NCI-H128 (cell line): ENCODE data around the gene APOO.
"Not testable (repeated sequence)": the region's sequence is repeated elsewhere in the genome, so short reads cannot be mapped to it uniquely, and the experiment has no call there.

Experiments
- DNase-seq: peaks from one replicate; lab custom pipeline; 2025; ENCODE audit not compliant: unreplicated experiment; lab: John Stamatoyannopoulos, UW

APOO gene

DNA sequence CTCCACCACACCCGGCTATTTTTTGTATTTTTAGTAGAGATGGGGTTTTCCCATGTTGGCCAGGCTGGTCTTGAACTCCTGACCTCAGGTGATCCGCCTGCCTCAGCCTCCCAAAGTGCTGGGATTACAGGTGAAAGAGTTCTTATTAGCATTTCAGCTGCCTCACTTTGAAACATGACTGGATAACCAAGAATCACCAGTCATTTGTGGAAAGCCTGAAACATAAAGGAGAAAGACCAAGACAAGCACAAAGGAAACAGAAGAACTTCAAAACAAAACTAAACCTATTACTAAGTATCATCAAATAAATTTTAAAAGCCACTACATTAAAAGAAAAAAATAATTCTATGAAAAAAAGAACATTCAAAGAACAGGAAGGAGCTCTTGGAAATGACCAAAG lies 45.8 kb downstream of the APOO start:
- DNase-seq: not testable (repeated sequence)

DNA sequence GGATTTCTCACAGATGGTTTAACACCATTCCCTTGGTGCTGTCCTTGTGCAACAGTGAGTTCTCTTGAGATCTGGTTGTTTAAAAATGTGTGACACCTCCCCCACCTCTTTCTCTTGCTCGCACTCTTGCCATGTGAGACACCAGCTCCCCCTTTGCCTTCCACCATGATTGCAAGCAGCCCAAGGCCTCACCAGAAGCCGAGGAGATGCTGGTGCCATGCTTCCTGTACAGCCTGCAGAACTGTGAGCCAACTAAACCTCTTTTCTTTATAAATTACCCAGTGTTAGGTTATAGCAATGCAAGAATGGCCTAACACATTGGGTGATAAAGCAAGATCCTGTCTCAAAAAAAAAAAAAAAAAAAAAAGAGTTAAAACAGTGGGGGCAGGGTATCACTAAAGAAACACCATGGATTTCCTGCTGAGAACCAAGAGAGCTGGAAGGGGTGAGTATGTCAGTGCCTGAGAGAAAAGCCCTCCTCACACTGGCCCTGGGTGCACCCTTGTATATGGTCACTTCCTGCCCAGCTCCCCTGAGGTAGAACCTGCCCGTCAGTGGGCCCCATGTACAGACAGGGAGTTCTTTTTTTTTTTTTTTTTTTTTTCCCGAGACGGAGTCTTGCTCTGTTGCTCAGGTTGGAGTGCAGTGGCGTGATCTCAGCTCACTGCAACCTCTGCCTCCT lies 46.4 kb downstream of the APOO start:
- DNase-seq: no peak

DNA sequence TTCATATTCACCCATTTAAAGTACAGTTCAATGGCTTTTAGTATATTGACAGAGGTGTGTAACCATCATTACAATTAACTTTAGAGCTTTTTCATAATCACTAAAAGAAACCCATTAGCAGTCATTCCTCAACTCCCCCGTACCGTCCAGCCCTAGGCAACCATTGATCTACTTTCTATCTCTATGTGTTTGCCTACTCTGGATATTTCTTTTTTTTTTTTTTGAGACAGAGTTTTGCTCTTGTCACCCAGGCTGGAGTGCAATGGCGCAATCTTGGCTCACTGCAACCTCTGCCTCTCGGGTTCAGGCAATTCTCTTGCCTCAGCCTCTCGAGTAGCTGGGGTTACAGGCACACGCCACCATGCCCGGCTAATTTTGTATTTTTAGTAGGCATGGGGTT lies 48.5 kb downstream of the APOO start:
- not testable (repeated sequence) for DNase-seq

DNA sequence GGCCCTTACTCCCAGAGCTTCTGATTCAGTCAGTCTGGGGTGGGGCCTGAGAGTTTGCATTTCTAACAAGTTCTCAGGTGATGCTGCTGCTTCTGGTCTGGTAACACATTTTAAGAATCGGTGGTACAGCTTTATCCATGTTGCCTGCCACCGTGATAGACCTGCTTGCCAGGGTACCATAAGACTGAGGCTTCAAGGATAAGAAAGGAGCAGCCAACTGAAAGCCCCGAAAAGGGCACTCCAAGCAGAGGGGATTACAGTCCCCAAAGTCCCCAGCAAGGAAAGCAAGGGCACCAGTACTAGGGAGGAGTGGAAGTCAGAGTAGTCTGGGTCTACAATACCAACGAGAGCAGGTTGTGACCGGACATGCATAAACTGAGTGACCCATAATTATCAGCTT lies 49.8 kb downstream of the APOO start:
- no peak for DNase-seq

DNA sequence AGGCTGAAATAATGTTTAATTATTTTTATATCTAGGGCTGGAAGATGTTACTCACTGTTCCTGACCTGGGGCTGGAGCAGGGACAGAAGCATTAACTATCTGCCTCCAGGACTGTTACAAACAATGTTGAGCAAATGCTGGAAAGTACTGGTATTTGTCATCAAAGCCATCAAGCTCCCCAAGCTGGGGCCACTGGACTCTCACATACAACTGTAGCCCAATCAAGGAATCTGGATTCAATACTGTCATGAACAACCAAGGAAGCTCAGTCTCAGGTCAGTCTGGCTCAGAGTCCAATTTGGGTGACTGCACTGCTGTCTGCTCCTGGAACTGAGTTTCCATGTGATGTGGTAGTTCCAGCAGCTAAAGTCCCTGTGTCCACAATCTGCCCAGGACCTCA lies 50.4 kb downstream of the APOO start:
- no peak for DNase-seq

DNA sequence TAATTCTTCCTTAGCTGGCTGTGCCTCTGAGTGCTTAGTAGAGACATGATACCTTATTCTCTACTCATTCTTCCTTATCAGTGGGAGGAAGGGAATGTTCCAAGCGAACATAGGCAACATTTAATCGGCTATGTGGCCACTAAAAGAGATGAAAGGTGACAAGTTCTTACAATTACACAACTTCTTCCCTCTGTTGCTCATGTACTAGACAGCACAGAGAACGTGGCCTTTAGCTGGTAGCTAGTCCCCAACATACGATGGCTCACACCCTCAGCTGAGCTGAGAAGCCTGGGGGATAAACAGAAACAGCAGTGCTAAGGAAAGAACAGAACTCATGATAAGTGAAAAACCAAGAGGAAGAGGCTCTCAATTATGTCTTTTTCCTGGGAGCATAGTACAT lies 52.2 kb downstream of the APOO start:
- no peak for DNase-seq

DNA sequence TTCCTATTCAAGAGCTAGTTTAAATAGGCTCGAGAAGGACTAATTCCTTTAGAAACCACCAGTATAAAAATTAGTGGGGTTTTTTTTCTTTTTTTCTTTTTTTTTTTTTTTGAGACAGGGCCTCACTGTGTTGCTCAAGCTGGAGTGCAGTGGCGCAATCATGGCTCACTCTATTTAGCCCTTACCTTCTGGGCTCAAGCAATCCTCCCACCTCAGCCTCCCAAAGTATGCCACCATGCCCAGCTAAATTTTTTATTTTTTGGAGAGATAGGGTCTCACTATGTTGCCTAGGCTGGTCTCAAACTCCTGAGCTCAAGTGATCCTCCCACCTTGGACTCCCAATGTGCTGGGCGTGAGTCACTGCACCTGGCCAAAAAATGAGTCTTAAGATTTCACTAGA lies 52.8 kb downstream of the APOO start:
- no peak for DNase-seq

DNA sequence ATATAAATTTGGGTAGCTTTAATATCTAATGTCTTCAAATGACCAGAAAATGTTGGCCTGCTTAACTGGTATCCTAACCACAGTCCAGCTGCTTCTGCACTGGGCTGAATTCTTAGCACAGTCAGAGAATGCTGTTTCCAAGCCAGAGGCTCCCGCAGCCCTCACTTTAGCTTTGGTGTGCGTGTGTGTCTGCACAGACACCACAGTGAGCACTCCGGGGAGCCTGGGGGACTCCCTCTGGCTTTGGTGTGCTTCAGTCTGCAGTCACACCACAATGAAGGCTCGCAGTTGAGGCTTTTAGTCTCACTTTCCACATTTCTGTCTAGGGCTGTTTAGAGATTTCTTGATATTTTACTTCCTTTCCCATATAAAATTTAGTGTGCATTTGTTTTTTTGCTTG lies 53.6 kb downstream of the APOO start:
- DNase-seq: no peak

DNA sequence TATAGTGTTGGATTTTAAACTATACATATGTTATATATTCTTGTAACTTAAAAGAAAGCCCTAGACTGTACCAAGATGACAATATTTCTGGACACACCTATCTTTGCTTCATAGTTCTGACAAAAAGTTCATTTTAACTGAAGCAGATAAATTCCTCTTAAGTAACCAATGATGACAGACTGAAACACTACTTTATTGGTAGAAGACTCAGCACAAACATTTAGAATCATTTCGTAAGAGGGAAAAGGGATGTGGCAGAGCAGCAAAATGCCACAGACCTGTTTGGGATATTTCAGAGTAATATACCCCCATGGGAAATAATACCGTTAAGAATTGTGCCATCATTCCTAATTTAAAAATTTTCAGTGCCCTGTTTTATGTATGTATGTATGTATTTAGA lies 56.2 kb downstream of the APOO start:
- DNase-seq: no peak

DNA sequence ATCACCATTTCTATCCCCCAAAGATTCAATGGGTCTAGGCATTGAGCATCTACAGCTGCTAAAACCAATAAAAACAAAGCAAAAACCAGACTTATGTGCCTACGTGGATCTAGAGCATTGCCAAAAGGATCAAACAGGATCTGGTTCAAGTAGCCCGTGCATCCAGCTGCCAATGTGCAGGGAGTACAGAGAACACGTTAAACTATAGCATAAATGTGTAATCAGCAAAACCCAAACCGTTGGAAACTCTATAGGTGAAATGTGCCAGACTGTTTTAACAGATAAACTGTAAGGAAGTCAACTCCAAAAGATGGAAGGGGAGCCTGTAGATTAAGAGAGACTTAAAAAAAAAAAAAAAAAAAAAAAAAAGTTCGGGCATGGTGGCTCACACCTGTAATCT lies 58.5 kb downstream of the APOO start:
- DNase-seq: no peak

DNA sequence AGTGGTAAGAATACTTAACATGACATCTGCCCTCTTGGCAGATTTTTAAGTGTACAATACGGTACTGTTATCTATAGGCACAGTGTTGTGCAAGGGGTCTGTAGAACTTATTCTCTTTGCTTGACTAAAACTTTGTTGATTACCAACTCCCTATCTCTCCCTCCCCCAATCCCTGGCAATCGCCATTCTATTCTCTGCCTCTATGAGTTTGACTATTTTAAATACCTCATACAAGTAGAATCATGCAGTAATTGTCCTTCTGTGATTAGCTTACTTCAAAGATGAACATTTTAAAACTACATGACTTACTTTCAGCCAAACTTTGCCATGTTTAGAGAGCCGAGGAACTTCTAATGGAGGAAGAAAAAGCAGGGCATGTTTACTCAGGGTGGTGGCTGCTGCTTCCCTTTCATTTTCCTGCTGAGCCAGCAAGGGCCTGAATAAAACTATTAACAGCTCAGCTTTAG lies 62.4 kb downstream of the APOO start:
- DNase-seq: no peak

DNA sequence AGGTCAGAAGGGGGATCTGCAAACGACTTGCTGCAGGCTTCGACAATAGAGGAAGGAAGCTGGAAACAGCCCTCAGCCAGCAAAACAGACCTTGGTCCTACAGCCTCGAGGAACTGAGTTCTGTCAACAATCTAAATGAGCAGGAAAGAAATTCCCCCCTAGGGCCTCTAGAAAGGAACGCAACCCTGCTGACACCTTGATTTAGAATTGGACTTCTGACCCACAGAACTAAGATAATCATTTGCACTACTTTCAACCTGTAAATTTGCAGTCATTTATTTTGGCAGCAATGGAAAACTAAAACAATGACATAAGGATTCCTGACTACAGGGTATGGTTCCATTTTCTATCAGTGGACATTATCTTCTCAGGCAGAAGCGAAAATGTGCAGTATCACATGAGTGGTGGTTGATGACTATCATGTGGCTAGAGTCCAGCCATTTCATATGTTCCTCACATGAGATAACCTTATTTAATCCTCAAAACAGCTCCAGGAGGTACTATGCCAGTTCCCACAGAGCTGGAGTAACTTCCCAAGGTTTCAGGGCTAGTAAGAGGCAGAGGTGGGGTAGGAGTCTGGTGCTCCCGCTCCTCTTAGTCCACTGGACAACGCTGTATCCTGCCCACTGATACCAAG lies 63.1 kb downstream of the APOO start:
- DNase-seq: no peak

DNA sequence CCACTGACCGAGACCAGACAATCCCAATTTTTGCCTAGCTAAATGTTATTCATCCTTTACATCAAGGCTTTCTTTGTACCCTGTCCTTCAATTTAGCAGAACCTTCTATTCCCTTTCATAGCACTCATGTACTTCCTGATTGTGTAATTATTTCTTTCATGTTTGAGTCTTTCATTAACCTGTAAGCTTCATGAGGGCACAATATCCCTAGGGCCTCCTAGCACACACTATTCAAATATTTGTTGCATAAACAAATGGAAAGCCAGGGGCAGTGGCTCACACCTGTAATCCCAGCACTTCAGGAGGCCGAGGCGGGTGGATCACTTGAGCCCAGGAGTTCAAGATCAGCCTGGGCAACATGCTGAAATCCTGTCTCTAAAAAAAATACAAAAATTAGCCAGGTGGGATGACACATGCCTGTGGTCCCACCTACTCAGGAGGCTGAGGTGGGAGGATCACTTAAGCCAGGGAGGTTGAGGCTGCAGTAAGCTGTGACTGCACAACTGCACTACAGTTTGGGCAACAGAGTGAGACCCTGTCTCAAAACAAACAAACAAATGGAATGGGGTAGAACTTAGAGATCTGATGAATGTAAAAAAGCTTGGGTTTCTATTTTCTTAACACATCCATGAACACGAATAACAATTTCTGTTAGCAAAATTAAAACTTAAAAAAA lies 65.8 kb downstream of the APOO start:
- DNase-seq: no peak

DNA sequence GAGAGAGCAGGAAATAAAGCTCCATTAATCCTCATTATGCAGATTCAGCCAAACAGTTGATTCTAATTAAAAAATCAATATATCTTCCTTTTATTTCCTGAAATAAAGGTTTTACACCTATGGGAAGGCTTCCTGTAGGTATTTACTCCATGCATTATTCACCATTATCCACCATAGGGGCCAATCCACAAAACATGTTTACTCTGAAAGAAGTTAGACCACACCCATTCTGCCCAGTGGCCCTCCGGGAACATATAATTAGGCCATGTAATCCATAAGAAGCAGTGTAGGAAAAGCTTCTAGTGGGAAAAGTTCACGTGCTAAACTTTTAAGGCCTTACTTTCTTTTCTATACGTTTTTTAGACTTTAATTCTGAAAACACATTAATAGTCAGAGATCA lies 67.1 kb downstream of the APOO start:
- DNase-seq: no peak

DNA sequence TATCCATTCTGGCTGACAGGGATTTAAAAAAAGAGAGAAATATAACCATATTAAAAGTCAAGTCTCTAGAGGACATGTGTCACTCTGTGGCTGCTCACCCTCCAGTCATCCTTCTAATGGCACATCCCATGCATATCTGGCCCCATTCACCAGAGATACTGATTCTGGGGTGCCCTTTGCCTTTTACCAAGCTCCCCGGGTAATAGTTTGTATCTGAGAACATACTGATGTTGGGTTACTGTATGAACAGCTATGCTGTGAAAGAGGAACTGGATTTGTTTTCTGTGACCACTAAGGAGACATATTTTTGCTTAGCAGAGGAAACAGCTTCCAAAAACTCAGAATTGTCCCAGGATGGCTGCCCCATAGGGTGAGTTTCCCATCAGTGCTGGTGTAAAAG lies 68.8 kb downstream of the APOO start:
- DNase-seq: no peak

DNA sequence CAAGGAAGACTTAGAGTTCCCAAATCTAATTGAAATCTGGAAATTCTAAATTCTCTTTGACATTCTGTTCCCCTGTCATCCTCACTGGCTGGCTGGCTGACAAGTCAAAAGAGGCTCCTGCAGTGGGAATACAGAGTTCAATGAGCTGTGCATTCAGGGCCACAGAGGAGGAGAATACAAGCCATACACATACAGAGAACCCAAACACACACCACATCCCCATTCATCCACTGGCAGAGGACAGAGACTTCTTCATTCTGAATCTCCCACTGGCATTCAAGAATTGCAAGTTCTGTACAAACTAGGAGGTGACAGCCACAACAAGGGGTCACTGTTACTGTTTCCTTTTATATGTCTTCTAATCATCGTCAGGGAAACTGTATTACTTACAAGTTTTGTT lies 75.0 kb downstream of the APOO start:
- DNase-seq: no peak

DNA sequence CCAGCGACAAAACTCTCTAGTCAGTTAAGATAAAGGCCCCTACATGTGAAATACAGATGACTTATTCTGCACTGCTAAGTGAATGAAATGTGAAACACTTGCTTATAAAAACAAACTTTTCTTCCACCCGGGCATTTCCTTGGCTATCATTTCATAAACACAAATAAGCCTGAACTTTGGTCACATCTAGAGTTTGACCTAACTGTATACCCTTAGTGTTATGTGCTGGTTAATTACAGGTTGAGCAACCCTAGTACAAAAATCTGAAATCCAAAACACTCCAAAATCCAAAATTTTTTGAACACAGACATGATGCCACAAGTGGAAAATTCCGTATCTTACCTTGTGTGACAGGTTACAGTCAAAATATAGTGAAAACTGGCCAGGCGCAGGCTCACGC lies 78.9 kb downstream of the APOO start:
- DNase-seq: no peak

DNA sequence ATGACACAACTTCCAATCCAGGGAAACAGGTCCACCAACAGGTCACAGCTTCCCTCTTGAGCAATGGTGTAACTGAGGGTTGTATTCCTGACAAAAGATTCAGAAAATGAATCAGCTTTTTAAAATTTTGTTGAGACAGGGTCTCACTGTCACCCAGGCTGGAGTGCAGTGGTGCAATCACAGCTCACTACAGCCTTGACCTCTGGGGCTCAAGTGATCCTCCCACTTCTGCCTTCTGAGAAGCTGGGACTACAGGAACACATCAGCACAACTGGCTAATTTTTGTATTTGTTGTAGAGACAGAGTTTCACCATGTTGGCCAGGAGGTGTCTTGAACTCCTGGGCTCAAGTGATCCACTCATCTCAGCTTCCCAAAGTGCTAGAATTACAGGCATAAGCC lies 81.1 kb downstream of the APOO start:
- DNase-seq: no peak

DNA sequence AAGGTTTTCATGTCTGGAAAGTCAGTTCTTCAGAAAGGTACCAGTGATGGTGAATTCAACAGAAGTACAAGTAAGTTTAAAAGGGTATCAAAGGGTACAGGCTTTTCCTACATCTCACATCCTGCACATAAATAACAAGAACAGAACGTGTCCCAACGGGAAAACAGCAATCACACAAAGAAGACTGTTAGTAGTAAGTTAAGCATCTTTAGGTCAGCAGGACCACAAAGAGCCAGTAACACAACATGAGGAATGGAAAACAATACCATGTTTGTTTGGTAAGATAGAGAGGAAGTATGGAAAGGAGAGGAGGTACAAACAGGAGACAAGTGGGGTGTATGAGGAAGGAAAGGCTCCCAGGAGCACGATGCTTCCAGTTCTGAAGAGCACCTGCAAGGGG lies 81.5 kb downstream of the APOO start:
- DNase-seq: no peak

DNA sequence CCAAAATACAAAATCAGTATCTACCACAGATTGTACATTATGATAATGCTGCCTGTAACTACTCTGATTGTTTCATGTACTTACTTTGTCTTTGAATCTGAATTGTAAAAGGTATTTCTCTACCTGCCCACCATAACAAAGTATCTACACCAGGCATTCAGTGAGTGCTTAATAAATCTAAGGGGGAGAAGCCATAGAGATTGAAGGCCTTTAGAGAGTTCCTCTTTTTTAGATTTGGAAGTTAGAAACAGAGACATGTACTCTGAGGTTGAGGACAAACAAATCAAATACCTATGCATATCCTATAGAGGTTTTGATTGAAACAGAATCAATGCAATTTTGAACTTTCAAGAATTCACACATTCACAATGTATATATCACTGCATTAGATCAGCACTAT lies 82.1 kb downstream of the APOO start:
- DNase-seq: no peak

DNA sequence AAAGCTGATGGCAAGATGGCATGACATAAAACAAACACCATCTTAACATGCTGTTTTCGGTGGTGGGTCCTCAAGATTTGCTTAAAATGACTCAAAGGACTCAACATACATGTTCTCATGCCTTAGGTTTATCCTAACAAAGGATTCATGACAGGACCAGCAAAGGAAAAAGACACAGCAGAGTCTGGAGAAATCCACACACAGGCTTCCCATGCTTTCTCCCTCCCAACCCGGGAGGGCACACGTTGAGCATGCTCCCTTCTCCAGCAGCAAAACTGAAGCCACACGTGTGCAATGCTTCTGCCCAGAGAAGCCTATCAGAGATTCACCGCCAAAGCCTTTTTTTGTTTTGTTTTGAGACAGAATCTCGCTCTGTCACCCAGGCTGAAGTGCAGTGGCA lies 84.9 kb downstream of the APOO start:
- DNase-seq: no peak

DNA sequence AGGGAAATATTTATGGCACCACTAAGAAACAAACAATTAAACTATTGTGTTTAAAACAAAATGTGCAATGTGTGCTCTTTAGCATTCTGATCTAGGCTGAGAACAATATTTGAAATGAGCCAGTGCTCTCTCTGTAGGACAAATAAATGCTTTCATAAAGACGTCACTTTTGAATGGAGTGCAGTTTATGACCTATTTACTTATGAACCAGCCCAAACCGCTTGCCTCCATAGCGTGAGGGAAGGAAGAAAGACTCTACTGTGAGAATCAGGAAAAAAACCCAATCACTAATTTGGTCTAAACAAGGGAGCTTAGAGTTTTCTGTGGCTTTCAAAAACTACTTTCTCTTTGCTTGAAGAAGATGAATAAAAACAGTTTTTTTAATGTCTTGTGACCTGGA lies 85.3 kb downstream of the APOO start:
- DNase-seq: no peak

DNA sequence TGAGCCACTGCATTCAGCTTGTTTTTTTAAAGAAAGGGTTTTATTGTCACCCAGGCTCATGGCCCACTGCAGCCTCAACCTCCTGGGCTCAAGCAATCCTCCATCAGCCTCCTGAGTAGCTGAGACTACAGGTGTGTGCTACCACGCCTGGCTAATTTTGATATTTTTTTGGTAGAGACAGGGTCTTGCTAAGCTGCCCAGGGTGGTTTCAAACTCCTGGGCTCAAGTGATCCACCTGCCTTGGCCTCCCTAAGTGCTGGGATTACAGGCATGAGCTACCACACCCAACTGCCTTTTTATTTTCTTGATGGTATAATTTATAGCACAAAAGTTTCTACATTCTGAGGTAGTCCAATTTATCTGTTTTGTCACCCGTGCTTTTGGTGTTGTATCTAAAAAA lies 85.9 kb downstream of the APOO start:
- no peak for DNase-seq
